Ascending aorta (tissue), 2 donors: ENCODE measurements around the gene APP. TPM values are rescaled to one million over a fixed set of nuclear protein-coding genes. Genes with fewer than 3 reads are reported as not detected.

Source experiments
- DNase-seq, 2 donors: peaks; one replicate each; pipeline ENCODE4 v3.0.0-alpha.2; 2019; ENCODE audit warnings: low spot score in 2 of 2
- H3K27ac ChIP-seq, 2 donors: fragments of 200-600 bp; sonication (generic); one replicate each; pipeline ENCODE4 v1.5.1; 2016 to 2017; ENCODE audit warnings: mild to moderate bottlenecking in 1 of 2
- H3K27me3 ChIP-seq: fragments of 200-600 bp; sonication (generic); one replicate; pipeline ENCODE4 v1.5.1; 2017
- H3K36me3 ChIP-seq, 2 donors: fragments of 200-600 bp; sonication (generic); one replicate each; pipeline ENCODE4 v1.5.1; 2016
- H3K4me1 ChIP-seq, 2 donors: fragments of 200-600 bp; sonication (generic); one replicate each; pipeline ENCODE4 v1.5.1; 2016 to 2017; ENCODE audit warnings: mild to moderate bottlenecking in 1 of 2
- H3K4me3 ChIP-seq, 2 donors: fragments of 200-600 bp; sonication (generic); one replicate each; pipeline ENCODE4 v1.5.1; 2016 to 2017; ENCODE audit warnings: mild to moderate bottlenecking in 1 of 2
- H3K9me3 ChIP-seq, 2 donors: fragments of 200-600 bp; sonication (generic); one replicate each; pipeline ENCODE4 v1.5.1; 2016
- intact Hi-C: fragments of 100-400 bp; cut with DNase I; formaldehyde crosslinking; loops from one replicate; pipeline ENCODE4 v1.15.1; 2023
- total RNA-seq: library from RNA; depleted of rRNA; stranded (reverse); fragments of >200 nt; gene quantifications from one replicate; pipeline ENCODE4 v1.1.0, GENCODE V29; 2016
- TF ChIP-seq, protein P1 (sequence below), 3 experiments: fragments of 200-600 bp in 2 of 3; fragments of 450-650 bp in 1 of 3; sonication (generic) in 2 of 3; IDR thresholded peaks; one replicate each; pipeline ENCODE4 v1.5.1; 2016 to 2019; ENCODE audit warnings: antibody characterized with exemption in 3 of 3, mild to moderate bottlenecking in 1 of 3, moderate library complexity in 1 of 3

APP gene
- total RNA-seq, 1 donor from 2014 or later, result 350 TPM

DNA sequence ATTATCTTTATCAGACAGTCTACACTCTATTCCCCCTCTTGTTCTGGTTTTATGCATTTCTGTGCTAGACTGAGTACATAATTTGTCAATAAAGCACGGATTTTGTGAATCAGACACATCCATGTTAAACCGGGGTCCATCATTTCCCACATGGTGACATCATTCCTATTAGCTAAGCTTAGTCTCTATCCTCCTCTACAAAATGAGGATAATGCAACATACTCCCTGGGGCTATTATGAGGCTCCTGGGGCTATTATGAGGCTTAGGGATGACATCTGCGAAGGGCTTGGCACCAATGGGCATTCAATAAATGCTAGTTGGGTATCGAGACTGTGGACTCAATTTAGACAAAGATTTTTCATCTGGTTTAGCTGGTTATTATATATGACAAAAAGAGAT is 25.1 kb upstream of the APP start:
- H3K36me3 ChIP-seq, result no peaks in the 10 kb centered on the region
- H3K4me3 ChIP-seq, result no peak overlapping the region
- intact Hi-C loops, result no loop called here
- TF ChIP-seq, protein P1, sequence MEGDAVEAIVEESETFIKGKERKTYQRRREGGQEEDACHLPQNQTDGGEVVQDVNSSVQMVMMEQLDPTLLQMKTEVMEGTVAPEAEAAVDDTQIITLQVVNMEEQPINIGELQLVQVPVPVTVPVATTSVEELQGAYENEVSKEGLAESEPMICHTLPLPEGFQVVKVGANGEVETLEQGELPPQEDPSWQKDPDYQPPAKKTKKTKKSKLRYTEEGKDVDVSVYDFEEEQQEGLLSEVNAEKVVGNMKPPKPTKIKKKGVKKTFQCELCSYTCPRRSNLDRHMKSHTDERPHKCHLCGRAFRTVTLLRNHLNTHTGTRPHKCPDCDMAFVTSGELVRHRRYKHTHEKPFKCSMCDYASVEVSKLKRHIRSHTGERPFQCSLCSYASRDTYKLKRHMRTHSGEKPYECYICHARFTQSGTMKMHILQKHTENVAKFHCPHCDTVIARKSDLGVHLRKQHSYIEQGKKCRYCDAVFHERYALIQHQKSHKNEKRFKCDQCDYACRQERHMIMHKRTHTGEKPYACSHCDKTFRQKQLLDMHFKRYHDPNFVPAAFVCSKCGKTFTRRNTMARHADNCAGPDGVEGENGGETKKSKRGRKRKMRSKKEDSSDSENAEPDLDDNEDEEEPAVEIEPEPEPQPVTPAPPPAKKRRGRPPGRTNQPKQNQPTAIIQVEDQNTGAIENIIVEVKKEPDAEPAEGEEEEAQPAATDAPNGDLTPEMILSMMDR (IDR thresholded peaks at IDR 0.05), result no peak
- H3K4me1 ChIP-seq, result no peaks in the 10 kb centered on the region
- DNase-seq, result no peak
- no peak overlapping the region for H3K27ac ChIP-seq
- no peaks in the 10 kb centered on the region for H3K27me3 ChIP-seq
- no peaks in the 10 kb centered on the region for H3K9me3 ChIP-seq

GRCh38 chr21:26194811-26195251 is 24.3 kb upstream of the APP start:
- Histone ChIP-seq H3K4me3 (no peak overlapping the region), H3K36me3 (no peaks in the 10 kb centered on the region), H3K4me1 (no peaks in the 10 kb centered on the region), H3K27me3 (no peaks in the 10 kb centered on the region), H3K9me3 (no peaks in the 10 kb centered on the region), H3K27ac (no peak overlapping the region)
- TF ChIP-seq, protein P1 (IDR thresholded peaks at IDR 0.05), result no peak
- DNase-seq, result no peak
- intact Hi-C loops, result no loop called here

GRCh38 chr21:26194326-26194725 is 23.8 kb upstream of the APP start:
- Histone ChIP-seq H3K27me3 (no peaks in the 10 kb centered on the region), H3K4me3 (no peak overlapping the region), H3K36me3 (no peaks in the 10 kb centered on the region), H3K27ac (no peak overlapping the region), H3K4me1 (no peaks in the 10 kb centered on the region), H3K9me3 (no peaks in the 10 kb centered on the region)
- TF ChIP-seq, protein P1 (IDR thresholded peaks at IDR 0.05), result no peak
- intact Hi-C loops, result no loop called here
- DNase-seq, result no peak

- TF ChIP-seq, protein P1 (IDR thresholded peaks at IDR 0.05), result no peak
- no peaks in the 10 kb centered on the region for H3K9me3 ChIP-seq
- H3K4me1 ChIP-seq, result no peaks in the 10 kb centered on the region
- intact Hi-C loops, result no loop called here
- H3K27ac ChIP-seq, result no peak overlapping the region
- DNase-seq, result no peak
- no peak overlapping the region for H3K4me3 ChIP-seq
- no peaks in the 10 kb centered on the region for H3K27me3 ChIP-seq
- H3K36me3 ChIP-seq, result no peaks in the 10 kb centered on the region
Measured at GRCh38 chr21:26191609-26192008, 21.0 kb upstream of the APP start.

DNA sequence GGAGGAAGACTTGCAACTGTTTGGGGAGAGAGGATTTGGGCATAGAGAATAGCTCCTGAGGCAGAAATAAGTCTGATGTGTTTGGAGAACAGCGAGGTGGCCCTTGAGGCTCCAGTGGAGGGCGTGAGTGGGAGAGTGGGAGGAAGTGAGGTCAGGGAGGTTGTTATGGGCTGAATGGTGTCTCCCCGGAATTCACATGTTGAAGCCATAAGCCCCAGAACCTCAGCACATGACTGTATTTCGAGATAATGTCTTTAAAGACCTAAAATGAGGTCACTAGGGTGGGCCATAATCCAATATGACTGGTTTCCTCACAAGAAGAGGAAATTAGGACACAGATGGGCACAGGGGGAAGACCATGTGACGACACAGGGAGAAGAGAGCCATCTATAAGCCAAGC is 17.9 kb upstream of the APP start:
- H3K27ac ChIP-seq, result no peak overlapping the region
- DNase-seq, result no peak
- no peaks in the 10 kb centered on the region for H3K4me1 ChIP-seq
- intact Hi-C loops, result no loop called here
- H3K9me3 ChIP-seq, result no peaks in the 10 kb centered on the region
- no peak overlapping the region for H3K4me3 ChIP-seq
- H3K36me3 ChIP-seq, result no peaks in the 10 kb centered on the region
- TF ChIP-seq, protein P1 (IDR thresholded peaks at IDR 0.05), result no peak
- H3K27me3 ChIP-seq, result no peaks in the 10 kb centered on the region

- no peak overlapping the region for H3K27ac ChIP-seq
- no peak overlapping the region for H3K4me3 ChIP-seq
- H3K9me3 ChIP-seq, result no peaks in the 10 kb centered on the region
- no peaks in the 10 kb centered on the region for H3K4me1 ChIP-seq
- H3K27me3 ChIP-seq, result no peaks in the 10 kb centered on the region
- intact Hi-C loops, result no loop called here
- no peak for DNase-seq
- no peaks in the 10 kb centered on the region for H3K36me3 ChIP-seq
- TF ChIP-seq, protein P1 (IDR thresholded peaks at IDR 0.05), result no peak
Measured at GRCh38 chr21:26185446-26185845, 14.9 kb upstream of the APP start.
